OCI-LY7 (cell line): ENCODE data around the gene GPR21.

Experiments
- EZH2phosphoT487 ChIP-seq: fragments of 200-600 bp; sonication (generic); IDR thresholded peaks from 2 replicates; pipeline ENCODE4 v1.6.1; 2018; ENCODE audit warnings: low read depth, borderline replicate concordance, mild to moderate bottlenecking, mixed run types, antibody characterized with exemption, low read length, moderate library complexity, mixed read lengths
- TF ChIP-seq, protein P1 (sequence below): fragments of 200-600 bp; sonication (generic); conservative IDR thresholded peaks from 2 replicates; pipeline ENCODE4 v1.5.1; 2014; ENCODE audit warnings: mild to moderate bottlenecking, antibody characterized with exemption, low read length, moderate library complexity, mixed read lengths

DNA sequence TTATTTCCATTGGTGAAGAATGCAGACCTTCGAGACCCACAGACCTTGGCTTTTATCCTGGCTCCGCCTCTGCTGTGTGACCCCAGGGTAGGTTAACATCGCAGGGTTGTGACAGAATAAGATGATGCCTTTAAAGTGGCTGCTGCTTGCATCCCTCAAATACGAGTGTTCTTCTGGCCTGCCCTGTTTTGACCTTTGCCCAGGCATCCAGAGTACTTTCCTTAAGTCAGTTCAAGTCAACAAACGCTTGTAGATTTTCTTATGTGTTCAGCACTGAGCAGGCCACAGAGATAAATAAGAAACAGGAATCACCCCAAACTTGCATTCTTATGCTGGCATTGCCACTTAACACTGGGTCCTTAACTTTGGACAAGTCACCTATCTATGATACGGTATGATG, 50.2 kb downstream of the GPR21 start:
- TF ChIP-seq, protein P1, sequence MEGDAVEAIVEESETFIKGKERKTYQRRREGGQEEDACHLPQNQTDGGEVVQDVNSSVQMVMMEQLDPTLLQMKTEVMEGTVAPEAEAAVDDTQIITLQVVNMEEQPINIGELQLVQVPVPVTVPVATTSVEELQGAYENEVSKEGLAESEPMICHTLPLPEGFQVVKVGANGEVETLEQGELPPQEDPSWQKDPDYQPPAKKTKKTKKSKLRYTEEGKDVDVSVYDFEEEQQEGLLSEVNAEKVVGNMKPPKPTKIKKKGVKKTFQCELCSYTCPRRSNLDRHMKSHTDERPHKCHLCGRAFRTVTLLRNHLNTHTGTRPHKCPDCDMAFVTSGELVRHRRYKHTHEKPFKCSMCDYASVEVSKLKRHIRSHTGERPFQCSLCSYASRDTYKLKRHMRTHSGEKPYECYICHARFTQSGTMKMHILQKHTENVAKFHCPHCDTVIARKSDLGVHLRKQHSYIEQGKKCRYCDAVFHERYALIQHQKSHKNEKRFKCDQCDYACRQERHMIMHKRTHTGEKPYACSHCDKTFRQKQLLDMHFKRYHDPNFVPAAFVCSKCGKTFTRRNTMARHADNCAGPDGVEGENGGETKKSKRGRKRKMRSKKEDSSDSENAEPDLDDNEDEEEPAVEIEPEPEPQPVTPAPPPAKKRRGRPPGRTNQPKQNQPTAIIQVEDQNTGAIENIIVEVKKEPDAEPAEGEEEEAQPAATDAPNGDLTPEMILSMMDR, result no peak
- no peak for TF ChIP-seq EZH2phosphoT487
